NB4 (cell line): ENCODE results near the gene SPATS2.

ENCODE experiments used
- CTCF ChIP-seq: IDR thresholded peaks from one replicate; pipeline ENCODE4 v1.5.1; 2012; ENCODE audit warnings: low read depth, low read length
- MYC ChIP-seq: IDR thresholded peaks from 2 replicates; pipeline ENCODE4 v1.6.1; 2011; ENCODE audit warnings: low read depth, low read length
- POLR2A ChIP-seq: IDR thresholded peaks from 2 replicates; pipeline ENCODE4 v1.6.1; 2011; ENCODE audit warnings: mild to moderate bottlenecking; ENCODE audit not compliant: insufficient read length; ENCODE audit errors: extremely low read depth

DNA sequence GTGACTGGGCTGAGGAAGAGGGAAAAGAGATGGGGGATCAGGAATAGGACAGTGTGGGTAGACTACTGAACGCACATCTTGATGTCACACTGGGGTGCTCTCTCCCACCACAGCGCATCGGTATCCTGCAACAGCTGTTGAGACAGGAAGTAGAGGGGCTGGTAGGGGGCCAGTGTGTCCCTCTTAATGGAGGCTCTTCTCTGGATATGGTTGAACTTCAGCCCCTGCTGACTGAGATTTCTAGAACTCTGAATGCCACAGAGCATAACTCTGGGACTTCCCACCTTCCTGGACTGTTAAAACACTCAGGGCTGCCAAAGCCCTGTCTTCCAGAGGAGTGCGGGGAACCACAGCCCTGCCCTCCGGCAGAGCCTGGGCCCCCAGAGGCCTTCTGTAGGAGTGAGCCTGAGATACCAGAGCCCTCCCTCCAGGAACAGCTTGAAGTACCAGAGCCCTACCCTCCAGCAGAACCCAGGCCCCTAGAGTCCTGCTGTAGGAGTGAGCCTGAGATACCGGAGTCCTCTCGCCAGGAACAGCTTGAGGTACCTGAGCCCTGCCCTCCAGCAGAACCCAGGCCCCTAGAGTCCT is 37.1 kb upstream of the SPATS2 start:
- TF ChIP-seq CTCF = no peak
- TF ChIP-seq POLR2A = no peak
- no peak for TF ChIP-seq MYC
